ENCODE results near the gene FYN. TPM values are rescaled to one million over a fixed set of nuclear protein-coding genes. Genes with fewer than 3 reads are reported as not detected.

Gene FYN
- total RNA-seq, 1 experiment from 2014 or later: 249 TPM

DNA sequence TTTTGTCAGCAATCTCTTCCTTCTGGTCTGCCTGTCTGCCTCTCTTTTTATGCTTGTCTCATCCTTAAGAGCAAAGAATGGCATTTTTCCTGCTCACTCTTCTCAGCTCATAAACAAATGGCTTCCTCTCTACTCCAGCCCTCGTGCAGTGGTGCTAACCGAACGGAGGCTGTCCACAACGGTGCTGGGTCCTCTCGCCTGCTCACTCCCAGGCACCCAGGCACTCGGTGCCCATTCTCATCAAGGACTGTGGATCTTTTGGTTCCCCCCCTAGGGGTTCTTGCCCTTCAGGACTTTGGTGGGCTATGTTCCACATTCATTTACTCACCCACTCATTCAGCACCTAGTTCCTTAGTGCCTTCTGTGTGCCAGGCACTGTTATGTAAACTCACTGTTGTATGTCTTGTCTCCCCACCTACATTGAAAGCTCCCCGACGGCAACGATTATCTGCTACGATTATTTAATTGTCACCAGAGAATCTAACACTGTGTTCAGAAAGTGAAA, 113.9 kb downstream of the FYN start:
- Histone ChIP-seq H3K9me3 (ENCODE audit: low read length) (no peaks in the 10 kb centered on the region), H3K79me2 (ENCODE audit: low read length) (peaks cover 84% of the 10 kb centered on the region), H3K9ac (ENCODE audit: low read length) (0 out of 2 replicates have a peak overlapping the region, but pooled peaks have one; percentile 5), H2AFZ (ENCODE audit: low read length) (no peak overlapping the region), H3K36me3 (ENCODE audit: insufficient read depth, low read length) (no peaks in the 10 kb centered on the region), H3K4me1 (ENCODE audit: low read length) (peaks cover 99% of the 10 kb centered on the region), H3K9me2 (replicated peaks; ENCODE audit: insufficient read depth, low read length) (no peaks in the 10 kb centered on the region), H3K27me3 (ENCODE audit: low read length) (no peaks in the 10 kb centered on the region), H4K20me1 (ENCODE audit: insufficient read depth, low read depth, low read length) (no peaks in the 10 kb centered on the region), H3K4me2 (ENCODE audit: low read depth, low read length, poor library complexity, severe bottlenecking) (peak overlapping the region; percentile 71), H3K27ac (ENCODE audit: low read length) (peak overlapping the region; percentile 96), H3K4me3 (ENCODE audit: low read length) (no peak overlapping the region)
- no peak for DNase-seq

DNA sequence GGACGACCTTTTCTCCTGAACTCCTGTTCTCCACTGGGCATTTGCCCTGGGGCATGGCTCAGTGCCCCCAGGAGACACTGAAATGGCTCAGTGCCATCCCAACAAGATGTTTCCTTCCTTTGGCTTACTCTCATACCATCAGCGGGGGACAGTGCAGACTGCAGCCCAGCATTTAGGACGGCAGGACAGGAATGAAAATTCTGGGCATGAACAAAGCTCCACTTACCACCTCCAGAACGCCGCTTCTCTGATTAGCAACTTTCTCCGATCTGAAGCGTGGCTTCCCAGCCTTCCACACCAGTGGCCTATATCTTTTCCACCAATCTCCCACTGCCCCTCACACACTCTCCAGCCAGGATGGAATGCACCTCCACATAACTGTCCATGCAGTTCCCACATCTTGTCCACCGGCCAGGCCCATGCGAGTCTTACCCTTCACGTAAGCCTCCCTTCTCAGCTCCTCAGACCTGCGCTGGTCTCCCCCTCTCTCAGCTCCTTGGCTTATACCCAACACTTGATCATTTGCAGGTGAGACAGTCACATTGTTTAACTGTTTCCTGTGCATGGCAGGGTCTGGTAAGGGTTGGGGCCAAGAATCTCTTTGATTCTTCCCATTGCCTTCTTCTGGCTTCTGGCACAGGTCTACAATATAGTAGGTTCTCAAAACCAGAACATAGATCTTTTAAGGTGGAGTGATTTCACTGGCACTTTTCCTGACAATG, 114.5 kb downstream of the FYN start:
- Histone ChIP-seq H3K9ac (ENCODE audit: low read length) (no peak overlapping the region), H3K9me2 (replicated peaks; ENCODE audit: insufficient read depth, low read length) (no peaks in the 10 kb centered on the region), H3K36me3 (ENCODE audit: insufficient read depth, low read length) (no peaks in the 10 kb centered on the region), H2AFZ (ENCODE audit: low read length) (no peak overlapping the region), H3K4me3 (ENCODE audit: low read length) (no peak overlapping the region), H3K4me1 (ENCODE audit: low read length) (peaks cover 99% of the 10 kb centered on the region), H3K27me3 (ENCODE audit: low read length) (no peaks in the 10 kb centered on the region), H3K9me3 (ENCODE audit: low read length) (no peaks in the 10 kb centered on the region), H4K20me1 (ENCODE audit: insufficient read depth, low read depth, low read length) (no peaks in the 10 kb centered on the region), H3K4me2 (ENCODE audit: low read depth, low read length, poor library complexity, severe bottlenecking) (no peak overlapping the region), H3K27ac (ENCODE audit: low read length) (peak overlapping the region; percentile 96), H3K79me2 (ENCODE audit: low read length) (peaks cover 90% of the 10 kb centered on the region)
- DNase-seq: no peak

DNA sequence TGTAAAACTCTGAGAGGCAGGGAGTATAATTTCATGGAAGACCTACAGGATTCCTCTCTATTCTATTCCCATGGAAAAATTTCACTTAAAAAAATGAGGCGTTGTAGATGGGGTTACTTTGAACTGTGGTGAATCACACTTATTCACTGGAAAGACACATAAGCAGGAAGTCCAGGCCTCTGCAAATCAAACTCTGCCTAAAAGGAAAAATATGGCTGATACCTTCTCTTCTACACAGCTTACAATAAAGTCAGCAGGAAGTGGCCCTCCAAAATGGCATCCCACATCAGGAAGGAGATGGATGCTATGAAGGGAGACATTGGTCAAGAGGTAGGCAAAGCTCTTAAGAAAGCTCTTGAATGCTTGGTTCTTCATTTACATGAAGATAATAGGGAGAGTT, 115.9 kb downstream of the FYN start:
- Histone ChIP-seq H3K9me3 (ENCODE audit: low read length) (no peaks in the 10 kb centered on the region), H3K9ac (ENCODE audit: low read length) (no peak overlapping the region), H3K4me2 (ENCODE audit: low read depth, low read length, poor library complexity, severe bottlenecking) (peak overlapping the region; percentile 7), H3K27ac (ENCODE audit: low read length) (peak overlapping the region; percentile 96), H4K20me1 (ENCODE audit: insufficient read depth, low read depth, low read length) (no peaks in the 10 kb centered on the region), H2AFZ (ENCODE audit: low read length) (no peak overlapping the region), H3K79me2 (ENCODE audit: low read length) (peaks cover 97% of the 10 kb centered on the region), H3K9me2 (replicated peaks; ENCODE audit: insufficient read depth, low read length) (no peaks in the 10 kb centered on the region), H3K27me3 (ENCODE audit: low read length) (no peaks in the 10 kb centered on the region), H3K36me3 (ENCODE audit: insufficient read depth, low read length) (no peaks in the 10 kb centered on the region; the same call in 1 of the 2 replicates), H3K4me3 (ENCODE audit: low read length) (no peak overlapping the region), H3K4me1 (ENCODE audit: low read length) (peaks cover 99% of the 10 kb centered on the region)
- DNase-seq: no peak

DNA sequence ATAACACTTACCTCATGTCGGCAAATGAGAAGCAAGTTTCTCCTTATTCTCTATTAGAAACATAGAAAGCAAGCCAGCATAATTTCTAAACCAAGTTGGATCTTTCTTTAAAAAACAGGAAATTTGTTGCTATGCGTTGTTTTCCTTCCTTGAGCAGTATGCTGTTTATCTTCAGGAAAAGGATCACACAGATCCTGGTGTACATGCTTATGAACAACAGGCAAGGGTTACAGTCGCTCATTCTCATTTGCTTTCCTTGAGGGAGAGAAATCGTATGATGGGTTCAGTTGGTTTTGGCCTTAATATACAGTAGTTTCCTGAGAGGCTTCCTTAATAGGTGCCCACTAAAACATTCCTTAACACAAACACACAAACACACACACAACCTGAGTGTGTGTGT, 118.8 kb downstream of the FYN start:
- peaks cover 98% of the 10 kb centered on the region for H3K4me1 ChIP-seq (ENCODE audit: low read length)
- H3K4me2 ChIP-seq (ENCODE audit: low read depth, low read length, poor library complexity, severe bottlenecking): peak overlapping the region; percentile 40
- H3K9ac ChIP-seq (ENCODE audit: low read length): no peak overlapping the region
- H4K20me1 ChIP-seq (ENCODE audit: insufficient read depth, low read depth, low read length): no peaks in the 10 kb centered on the region
- H3K79me2 ChIP-seq (ENCODE audit: low read length): peaks cover 95% of the 10 kb centered on the region
- H3K27me3 ChIP-seq (ENCODE audit: low read length): no peaks in the 10 kb centered on the region
- H3K9me3 ChIP-seq (ENCODE audit: low read length): no peaks in the 10 kb centered on the region
- DNase-seq: no peak
- no peak overlapping the region for H3K4me3 ChIP-seq (ENCODE audit: low read length)
- H2AFZ ChIP-seq (ENCODE audit: low read length): no peak overlapping the region
- H3K36me3 ChIP-seq (ENCODE audit: insufficient read depth, low read length): no peaks in the 10 kb centered on the region; the same call in 1 of the 2 replicates
- peak overlapping the region; percentile 93; the same call in 1 of the 2 replicates for H3K27ac ChIP-seq (ENCODE audit: low read length)
- no peaks in the 10 kb centered on the region for H3K9me2 ChIP-seq (replicated peaks; ENCODE audit: insufficient read depth, low read length)

DNA sequence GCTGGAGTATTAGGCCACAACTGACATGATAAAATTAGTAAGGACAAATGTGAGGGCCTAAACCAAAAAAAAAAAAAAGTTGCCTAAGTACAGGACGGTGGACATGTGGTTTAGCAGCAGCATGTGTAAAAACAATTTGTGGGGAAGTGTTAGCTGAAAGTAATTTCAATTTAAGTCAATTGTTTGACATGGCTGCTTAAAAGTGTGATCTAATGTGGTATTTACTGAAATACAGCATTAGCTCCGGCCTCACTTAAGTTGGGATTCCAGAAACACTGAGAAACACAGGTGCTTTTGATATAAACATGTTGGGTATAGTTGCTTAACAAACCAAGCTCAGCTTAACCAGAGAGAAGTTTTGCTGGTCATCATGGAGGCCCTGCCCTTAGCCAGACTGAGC, 119.7 kb downstream of the FYN start:
- DNase-seq: no peak
- Histone ChIP-seq H2AFZ (ENCODE audit: low read length) (no peak overlapping the region), H3K9ac (ENCODE audit: low read length) (peak overlapping the region; percentile 0; the same call in 1 of the 2 replicates), H3K4me1 (ENCODE audit: low read length) (peaks cover 98% of the 10 kb centered on the region), H3K36me3 (ENCODE audit: insufficient read depth, low read length) (no peaks in the 10 kb centered on the region; the same call in 1 of the 2 replicates), H3K9me3 (ENCODE audit: low read length) (no peaks in the 10 kb centered on the region), H3K27me3 (ENCODE audit: low read length) (no peaks in the 10 kb centered on the region), H3K79me2 (ENCODE audit: low read length) (peaks cover 95% of the 10 kb centered on the region), H3K4me3 (ENCODE audit: low read length) (no peak overlapping the region), H3K9me2 (replicated peaks; ENCODE audit: insufficient read depth, low read length) (no peaks in the 10 kb centered on the region), H3K4me2 (ENCODE audit: low read depth, low read length, poor library complexity, severe bottlenecking) (peak overlapping the region; percentile 40), H4K20me1 (ENCODE audit: insufficient read depth, low read depth, low read length) (no peaks in the 10 kb centered on the region), H3K27ac (ENCODE audit: low read length) (peak overlapping the region; percentile 93)

DNA sequence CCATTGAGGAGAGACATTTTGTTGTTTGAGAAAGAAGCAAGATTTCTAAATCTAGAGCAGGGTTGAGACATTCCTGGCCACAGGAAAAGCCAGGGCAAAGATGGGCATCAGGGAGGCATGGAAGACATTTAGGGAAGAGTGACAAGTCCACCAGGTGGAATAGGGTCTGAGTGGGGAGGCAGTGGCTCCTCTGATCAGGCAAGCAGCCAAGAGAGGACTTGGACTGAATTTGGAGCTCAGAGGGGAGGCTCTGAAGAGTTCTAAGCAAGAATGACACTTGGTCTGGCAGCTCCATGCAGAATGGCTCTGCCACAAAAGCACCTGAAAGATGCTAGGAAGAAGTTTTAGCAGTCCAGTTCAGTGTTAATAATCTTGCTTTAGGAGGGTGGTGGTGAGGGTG, 120.8 kb downstream of the FYN start:
- H3K9me3 ChIP-seq (ENCODE audit: low read length): no peaks in the 10 kb centered on the region
- H3K27ac ChIP-seq (ENCODE audit: low read length): peak overlapping the region; percentile 93
- no peak overlapping the region for H3K4me3 ChIP-seq (ENCODE audit: low read length)

DNA sequence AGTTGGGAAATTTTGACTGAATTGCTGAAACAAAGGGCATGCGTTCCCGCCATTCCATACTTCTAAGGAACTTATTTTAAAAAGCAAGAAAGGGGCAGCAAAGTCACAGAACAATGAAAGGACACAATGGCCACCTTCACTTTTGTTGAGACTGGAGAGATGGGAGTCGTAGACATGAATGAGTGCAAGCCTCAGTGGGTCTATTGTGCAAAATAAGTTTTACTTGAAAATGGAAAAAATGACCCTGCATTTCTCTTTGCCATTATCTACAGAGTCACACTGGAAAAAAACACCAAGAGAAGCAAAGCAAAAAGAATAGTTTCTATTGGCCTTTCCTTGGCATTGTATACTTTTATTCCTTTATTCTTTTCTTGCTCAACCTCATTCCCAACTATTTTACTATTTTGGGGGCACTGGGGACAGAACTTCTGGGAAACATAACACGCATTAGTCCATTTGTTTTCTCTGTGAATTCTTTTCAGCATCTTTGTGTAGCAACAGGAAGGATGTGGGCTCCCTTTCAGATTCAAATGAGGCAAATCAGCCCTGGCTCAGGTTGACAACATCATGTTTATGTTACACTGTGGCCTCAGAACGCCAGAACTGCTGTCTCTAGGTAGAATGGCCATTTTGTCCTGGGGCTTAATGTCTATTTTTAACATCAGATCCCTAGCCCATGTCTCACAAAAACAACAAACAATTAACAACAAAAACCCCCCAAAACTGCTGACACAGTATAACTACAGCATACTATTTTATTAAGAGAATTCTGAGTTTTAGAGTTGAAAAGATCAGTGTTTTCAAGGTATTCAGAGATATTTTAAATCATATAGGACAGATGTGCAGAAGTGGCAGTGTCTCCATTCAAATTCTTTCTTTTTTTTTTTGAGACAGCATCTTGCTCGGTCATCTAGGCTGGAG, 122.2 kb downstream of the FYN start:
- no peak overlapping the region for H3K9ac ChIP-seq (ENCODE audit: low read length)
- H3K36me3 ChIP-seq (ENCODE audit: insufficient read depth, low read length): no peaks in the 10 kb centered on the region; the same call in 1 of the 2 replicates
- peak; percentile 69 for DNase-seq
- H3K4me2 ChIP-seq (ENCODE audit: low read depth, low read length, poor library complexity, severe bottlenecking): peak overlapping the region; percentile 16
- H2AFZ ChIP-seq (ENCODE audit: low read length): no peak overlapping the region
- H3K27ac ChIP-seq (ENCODE audit: low read length): peak overlapping the region; percentile 93
- no peak overlapping the region for H3K4me3 ChIP-seq (ENCODE audit: low read length)
- no peaks in the 10 kb centered on the region for H3K27me3 ChIP-seq (ENCODE audit: low read length)
- no peaks in the 10 kb centered on the region for H4K20me1 ChIP-seq (ENCODE audit: insufficient read depth, low read depth, low read length)
- no peaks in the 10 kb centered on the region for H3K9me2 ChIP-seq (replicated peaks; ENCODE audit: insufficient read depth, low read length)
- peaks cover 94% of the 10 kb centered on the region for H3K79me2 ChIP-seq (ENCODE audit: low read length)
- H3K4me1 ChIP-seq (ENCODE audit: low read length): peaks cover 99% of the 10 kb centered on the region
- H3K9me3 ChIP-seq (ENCODE audit: low read length): no peaks in the 10 kb centered on the region

More for the DNA sequence above, 120.8 kb downstream of the FYN start:
- DNase-seq: no peak
- H2AFZ ChIP-seq (ENCODE audit: low read length): no peak overlapping the region
- H4K20me1 ChIP-seq (ENCODE audit: insufficient read depth, low read depth, low read length): no peaks in the 10 kb centered on the region
- H3K9ac ChIP-seq (ENCODE audit: low read length): no peak overlapping the region; the same call in 1 of the 2 replicates
- no peaks in the 10 kb centered on the region; the same call in 1 of the 2 replicates for H3K36me3 ChIP-seq (ENCODE audit: insufficient read depth, low read length)
- H3K4me2 ChIP-seq (ENCODE audit: low read depth, low read length, poor library complexity, severe bottlenecking): peak overlapping the region; percentile 40
- no peaks in the 10 kb centered on the region for H3K9me2 ChIP-seq (replicated peaks; ENCODE audit: insufficient read depth, low read length)
- peaks cover 98% of the 10 kb centered on the region for H3K4me1 ChIP-seq (ENCODE audit: low read length)
- no peaks in the 10 kb centered on the region for H3K27me3 ChIP-seq (ENCODE audit: low read length)
- peaks cover 94% of the 10 kb centered on the region for H3K79me2 ChIP-seq (ENCODE audit: low read length)

DNA sequence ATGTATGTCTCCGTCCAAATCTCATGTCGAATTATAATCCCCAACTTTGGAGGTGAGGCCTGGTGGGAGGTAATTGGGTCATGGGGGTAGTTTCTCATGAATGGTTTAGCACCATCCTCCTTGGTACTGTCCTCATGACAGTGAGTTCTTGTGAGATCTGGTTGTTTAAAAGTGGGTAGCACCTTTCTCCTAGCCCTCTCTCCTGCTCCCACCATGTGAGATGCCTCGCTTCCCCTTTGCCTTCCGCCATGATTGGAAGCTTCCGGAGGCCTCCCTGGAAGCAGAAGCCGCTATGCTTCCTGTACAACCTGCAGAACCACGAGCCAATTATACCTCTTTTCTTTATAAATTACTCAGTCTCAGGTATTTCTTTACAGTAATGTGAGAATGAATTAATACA, 123.1 kb downstream of the FYN start:
- Histone ChIP-seq H2AFZ (ENCODE audit: low read length) (no peak overlapping the region), H3K79me2 (ENCODE audit: low read length) (peaks cover 94% of the 10 kb centered on the region), H3K4me1 (ENCODE audit: low read length) (peaks cover 99% of the 10 kb centered on the region), H3K9me3 (ENCODE audit: low read length) (no peaks in the 10 kb centered on the region), H3K9ac (ENCODE audit: low read length) (no peak overlapping the region), H3K4me3 (ENCODE audit: low read length) (no peak overlapping the region), H3K4me2 (ENCODE audit: low read depth, low read length, poor library complexity, severe bottlenecking) (peak overlapping the region; percentile 45), H3K27me3 (ENCODE audit: low read length) (no peaks in the 10 kb centered on the region), H3K9me2 (replicated peaks; ENCODE audit: insufficient read depth, low read length) (no peaks in the 10 kb centered on the region), H4K20me1 (ENCODE audit: insufficient read depth, low read depth, low read length) (no peaks in the 10 kb centered on the region), H3K36me3 (ENCODE audit: insufficient read depth, low read length) (no peaks in the 10 kb centered on the region; the same call in 1 of the 2 replicates), H3K27ac (ENCODE audit: low read length) (peak overlapping the region; percentile 93)
- no peak for DNase-seq

All from Karpas-422 (cell line).